ENCODE results near the gene TENT4A.

TENT4A gene

GRCh38 chr5:6759401-6759800 is 46.2 kb downstream of the TENT4A start:
- no peaks in the 10 kb centered on the region for H3K27me3 Mint-ChIP-seq
- no peak for ATAC-seq (replicated peaks)
- no peak overlapping the region for H3K27ac Mint-ChIP-seq
- H3K4me1 Mint-ChIP-seq (ENCODE audit: low read depth in 2 of 2): no peaks in the 10 kb centered on the region
- peaks cover 34% of the 10 kb centered on the region for H3K36me3 Mint-ChIP-seq (ENCODE audit: insufficient read depth)
- no peak overlapping the region for H3K4me3 Mint-ChIP-seq
- DNase-seq: no peak
- no peaks in the 10 kb centered on the region for H3K9me3 Mint-ChIP-seq

GRCh38 chr5:6759983-6760382 is 46.8 kb downstream of the TENT4A start:
- H3K27me3 Mint-ChIP-seq: no peaks in the 10 kb centered on the region
- no peak for DNase-seq
- no peak overlapping the region for H3K27ac Mint-ChIP-seq
- H3K36me3 Mint-ChIP-seq (ENCODE audit: insufficient read depth): peaks cover 33% of the 10 kb centered on the region
- H3K9me3 Mint-ChIP-seq: no peaks in the 10 kb centered on the region
- no peak overlapping the region for H3K4me3 Mint-ChIP-seq
- no peaks in the 10 kb centered on the region for H3K4me1 Mint-ChIP-seq (ENCODE audit: low read depth in 2 of 2)
- no peak for ATAC-seq (replicated peaks)

- no peak for DNase-seq
- H3K27ac Mint-ChIP-seq: peak overlapping the region in 1 of 2 donors; percentile 20
- peaks cover 26% of the 10 kb centered on the region for H3K36me3 Mint-ChIP-seq (ENCODE audit: insufficient read depth)
- H3K9me3 Mint-ChIP-seq: no peaks in the 10 kb centered on the region
- ATAC-seq (replicated peaks): no peak
- H3K4me1 Mint-ChIP-seq (ENCODE audit: low read depth in 2 of 2): peaks cover 0 to 3% of the 10 kb centered on the region in 2 donors
- no peaks in the 10 kb centered on the region for H3K27me3 Mint-ChIP-seq
- no peak overlapping the region for H3K4me3 Mint-ChIP-seq
Measured at GRCh38 chr5:6760686-6761085, 47.5 kb downstream of the TENT4A start.

GRCh38 chr5:6761333-6761732 is 48.1 kb downstream of the TENT4A start:
- peaks cover 19% of the 10 kb centered on the region for H3K36me3 Mint-ChIP-seq (ENCODE audit: insufficient read depth)
- H3K27ac Mint-ChIP-seq: no peak overlapping the region
- no peaks in the 10 kb centered on the region for H3K27me3 Mint-ChIP-seq
- DNase-seq (no peak), ATAC-seq (replicated peaks) (no peak)
- no peaks in the 10 kb centered on the region for H3K9me3 Mint-ChIP-seq
- H3K4me3 Mint-ChIP-seq: no peak overlapping the region
- peaks cover 0 to 4% of the 10 kb centered on the region in 2 donors for H3K4me1 Mint-ChIP-seq (ENCODE audit: low read depth in 2 of 2)

GRCh38 chr5:6762116-6762515 is 48.9 kb downstream of the TENT4A start:
- Mint-ChIP-seq H3K4me1 (ENCODE audit: low read depth in 2 of 2) (peaks cover 0 to 4% of the 10 kb centered on the region in 2 donors), H3K27me3 (no peaks in the 10 kb centered on the region), H3K9me3 (no peaks in the 10 kb centered on the region), H3K27ac (no peak overlapping the region), H3K36me3 (ENCODE audit: insufficient read depth) (peaks cover 11% of the 10 kb centered on the region), H3K4me3 (no peak overlapping the region)
- ATAC-seq (replicated peaks): no peak
- no peak for DNase-seq

- no peak for DNase-seq
- peak overlapping the region in 1 of 2 donors; percentile 36 for H3K27ac Mint-ChIP-seq
- H3K36me3 Mint-ChIP-seq (ENCODE audit: insufficient read depth): peaks cover 10% of the 10 kb centered on the region
- H3K4me1 Mint-ChIP-seq (ENCODE audit: low read depth in 2 of 2): peaks cover 0 to 6% of the 10 kb centered on the region in 2 donors
- no peaks in the 10 kb centered on the region for H3K9me3 Mint-ChIP-seq
- no peaks in the 10 kb centered on the region for H3K27me3 Mint-ChIP-seq
- H3K4me3 Mint-ChIP-seq: no peak overlapping the region
- no peak for ATAC-seq (replicated peaks)
Measured at GRCh38 chr5:6762697-6763096, 49.5 kb downstream of the TENT4A start.

GRCh38 chr5:6763191-6763590 is 50.0 kb downstream of the TENT4A start:
- no peak for ATAC-seq (replicated peaks)

GRCh38 chr5:6765612-6766525 is 52.6 kb downstream of the TENT4A start:
- Mint-ChIP-seq H3K4me1 (ENCODE audit: low read depth in 2 of 2) (peaks cover 0 to 6% of the 10 kb centered on the region in 2 donors), H3K9me3 (no peaks in the 10 kb centered on the region), H3K27me3 (peaks cover 0 to 8% of the 10 kb centered on the region in 2 donors), H3K4me3 (no peak overlapping the region), H3K36me3 (ENCODE audit: insufficient read depth) (no peaks in the 10 kb centered on the region), H3K27ac (peak overlapping the region in 1 of 2 donors; percentile 23)
- DNase-seq: peak; percentile 42 to 43 (median 43)
- peak; percentile 77 for ATAC-seq (replicated peaks)

More at GRCh38 chr5:6763191-6763590, 50.0 kb downstream of the TENT4A start:
- H3K27ac Mint-ChIP-seq: peak overlapping the region in 1 of 2 donors; percentile 36
- peaks cover 0 to 6% of the 10 kb centered on the region in 2 donors for H3K4me1 Mint-ChIP-seq (ENCODE audit: low read depth in 2 of 2)
- H3K27me3 Mint-ChIP-seq: no peaks in the 10 kb centered on the region
- H3K9me3 Mint-ChIP-seq: no peaks in the 10 kb centered on the region
- H3K36me3 Mint-ChIP-seq (ENCODE audit: insufficient read depth): peaks cover 5% of the 10 kb centered on the region
- H3K4me3 Mint-ChIP-seq: no peak overlapping the region
- no peak for DNase-seq

GRCh38 chr5:6766604-6767093 is 53.4 kb downstream of the TENT4A start:
- Mint-ChIP-seq H3K9me3 (no peaks in the 10 kb centered on the region), H3K27ac (peak overlapping the region in 1 of 2 donors; percentile 23), H3K4me1 (ENCODE audit: low read depth in 2 of 2) (peaks cover 0 to 6% of the 10 kb centered on the region in 2 donors), H3K27me3 (peaks cover 0 to 8% of the 10 kb centered on the region in 2 donors), H3K36me3 (ENCODE audit: insufficient read depth) (no peaks in the 10 kb centered on the region), H3K4me3 (no peak overlapping the region)
- DNase-seq (no peak), ATAC-seq (replicated peaks) (peak; percentile 61)

GRCh38 chr5:6767481-6768063 is 54.3 kb downstream of the TENT4A start:
- ATAC-seq (replicated peaks) (no peak), DNase-seq (no peak)
- Mint-ChIP-seq H3K27ac (no peak overlapping the region), H3K9me3 (no peaks in the 10 kb centered on the region), H3K4me3 (no peak overlapping the region), H3K36me3 (ENCODE audit: insufficient read depth) (no peaks in the 10 kb centered on the region), H3K27me3 (peaks cover 0 to 8% of the 10 kb centered on the region in 2 donors), H3K4me1 (ENCODE audit: low read depth in 2 of 2) (peaks cover 0 to 6% of the 10 kb centered on the region in 2 donors)

- DNase-seq: no peak
- Mint-ChIP-seq H3K27me3 (peaks cover 0 to 8% of the 10 kb centered on the region in 2 donors), H3K9me3 (no peaks in the 10 kb centered on the region), H3K27ac (peak overlapping the region in 1 of 2 donors; percentile 35), H3K4me3 (no peak overlapping the region), H3K4me1 (ENCODE audit: low read depth in 2 of 2) (peaks cover 0 to 6% of the 10 kb centered on the region in 2 donors), H3K36me3 (ENCODE audit: insufficient read depth) (no peaks in the 10 kb centered on the region)
- no peak for ATAC-seq (replicated peaks)
Measured at GRCh38 chr5:6768590-6769230, 55.5 kb downstream of the TENT4A start.

GRCh38 chr5:6770826-6771607 is 57.8 kb downstream of the TENT4A start:
- Mint-ChIP-seq H3K36me3 (ENCODE audit: insufficient read depth) (peaks cover 3% of the 10 kb centered on the region), H3K27ac (no peak overlapping the region), H3K27me3 (peaks cover 9 to 23% of the 10 kb centered on the region in 2 donors), H3K9me3 (no peaks in the 10 kb centered on the region), H3K4me3 (no peak overlapping the region), H3K4me1 (ENCODE audit: low read depth in 2 of 2) (peaks cover 3 to 9% of the 10 kb centered on the region in 2 donors)
- ATAC-seq (replicated peaks): no peak
- no peak for DNase-seq

GRCh38 chr5:6772886-6773285 is 59.7 kb downstream of the TENT4A start:
- peaks cover 9 to 31% of the 10 kb centered on the region in 2 donors for H3K27me3 Mint-ChIP-seq
- DNase-seq (no peak), ATAC-seq (replicated peaks) (no peak)
- H3K4me1 Mint-ChIP-seq (ENCODE audit: low read depth in 2 of 2): peaks cover 3 to 7% of the 10 kb centered on the region in 2 donors
- H3K27ac Mint-ChIP-seq: no peak overlapping the region
- H3K9me3 Mint-ChIP-seq: no peaks in the 10 kb centered on the region
- peaks cover 3% of the 10 kb centered on the region for H3K36me3 Mint-ChIP-seq (ENCODE audit: insufficient read depth)
- peak overlapping the region in 1 of 2 donors; percentile 47 for H3K4me3 Mint-ChIP-seq

Measured in effector memory CD8-positive, alpha-beta T cell (primary cell).